Osteocyte (in vitro differentiated cells): ENCODE data around the gene MYO7B. TPM values are rescaled to one million over a fixed set of nuclear protein-coding genes. Genes with fewer than 3 reads are reported as not detected.

ENCODE experiments used
- DNase-seq: peaks from one replicate; pipeline ENCODE4 v3.0.0; 2021; ENCODE audit warnings: mixed read lengths; ENCODE audit not compliant: unreplicated experiment; ENCODE audit errors: extremely low spot score
- H3K27ac Mint-ChIP-seq: one replicate; pipeline ENCODE4 v1.8.0; 2021; ENCODE audit warnings: mild to moderate bottlenecking, mixed read lengths; ENCODE audit not compliant: unreplicated experiment
- H3K27me3 Mint-ChIP-seq: one replicate; pipeline ENCODE4 v1.8.0; 2021; ENCODE audit warnings: mixed read lengths; ENCODE audit not compliant: unreplicated experiment
- H3K36me3 Mint-ChIP-seq: one replicate; pipeline ENCODE4 v1.8.0; 2021; ENCODE audit warnings: mixed read lengths; ENCODE audit not compliant: unreplicated experiment
- H3K4me1 Mint-ChIP-seq: one replicate; pipeline ENCODE4 v1.8.0; 2021; ENCODE audit warnings: mixed read lengths; ENCODE audit not compliant: unreplicated experiment
- H3K4me3 Mint-ChIP-seq: one replicate; pipeline ENCODE4 v1.8.0; 2021; ENCODE audit warnings: mild to moderate bottlenecking, moderate library complexity, mixed read lengths; ENCODE audit not compliant: unreplicated experiment
- H3K9me3 Mint-ChIP-seq: one replicate; pipeline ENCODE4 v1.8.0; 2021; ENCODE audit warnings: mixed read lengths; ENCODE audit not compliant: unreplicated experiment
- CTCF ChIP-seq: fragments of 200-600 bp; sonication (generic); IDR thresholded peaks from 2 replicates; pipeline ENCODE4 v1.5.0; 2021; ENCODE audit warnings: antibody characterized with exemption, mild to moderate bottlenecking, moderate library complexity
- total RNA-seq: library from RNA; stranded (reverse); gene quantifications from 2 replicates; pipeline ENCODE4 v1.2.1, GENCODE V29; 2021

MYO7B gene
- total RNA-seq, 1 donor from 2014 or later, result not detected

GRCh38 chr2:127565261-127566138 lies 30.0 kb downstream of the MYO7B start:
- DNase-seq, result peak; percentile 78
- Mint-ChIP-seq H3K36me3 (peaks cover 2% of the 10 kb centered on the region), H3K4me1 (peaks cover 11% of the 10 kb centered on the region), H3K4me3 (no peak overlapping the region), H3K27ac (no peak overlapping the region), H3K9me3 (no peaks in the 10 kb centered on the region), H3K27me3 (peaks cover 4% of the 10 kb centered on the region)
- no peak for TF ChIP-seq CTCF

GRCh38 chr2:127566139-127566417 lies 30.6 kb downstream of the MYO7B start:
- no peak overlapping the region for H3K4me3 Mint-ChIP-seq
- H3K36me3 Mint-ChIP-seq, result peaks cover 2% of the 10 kb centered on the region

GRCh38 chr2:127566576-127566975 lies 31.1 kb downstream of the MYO7B start:
- Mint-ChIP-seq H3K36me3 (peaks cover 2% of the 10 kb centered on the region), H3K9me3 (no peaks in the 10 kb centered on the region), H3K4me1 (peaks cover 8% of the 10 kb centered on the region), H3K27me3 (peaks cover 4% of the 10 kb centered on the region), H3K27ac (no peak overlapping the region), H3K4me3 (no peak overlapping the region)
- TF ChIP-seq CTCF, result no peak
- DNase-seq, result peak; percentile 63

More at GRCh38 chr2:127566139-127566417, 30.6 kb downstream of the MYO7B start:
- Mint-ChIP-seq H3K9me3 (no peaks in the 10 kb centered on the region), H3K27me3 (peaks cover 4% of the 10 kb centered on the region), H3K27ac (no peak overlapping the region), H3K4me1 (peaks cover 8% of the 10 kb centered on the region)
- no peak for TF ChIP-seq CTCF
- peak; percentile 71 for DNase-seq

GRCh38 chr2:127567351-127567854 lies 31.9 kb downstream of the MYO7B start:
- no peak overlapping the region for H3K4me3 Mint-ChIP-seq
- no peaks in the 10 kb centered on the region for H3K9me3 Mint-ChIP-seq
- H3K4me1 Mint-ChIP-seq, result peaks cover 8% of the 10 kb centered on the region
- H3K27me3 Mint-ChIP-seq, result peaks cover 4% of the 10 kb centered on the region
- peak; percentile 48 for DNase-seq
- TF ChIP-seq CTCF, result no peak
- H3K36me3 Mint-ChIP-seq, result peaks cover 2% of the 10 kb centered on the region
- H3K27ac Mint-ChIP-seq, result no peak overlapping the region

- no peak for TF ChIP-seq CTCF
- H3K36me3 Mint-ChIP-seq, result no peaks in the 10 kb centered on the region
- peaks cover 4% of the 10 kb centered on the region for H3K27me3 Mint-ChIP-seq
- H3K4me3 Mint-ChIP-seq, result no peak overlapping the region
- H3K27ac Mint-ChIP-seq, result no peak overlapping the region
- peak; percentile 53 for DNase-seq
- peaks cover 8% of the 10 kb centered on the region for H3K4me1 Mint-ChIP-seq
- H3K9me3 Mint-ChIP-seq, result no peaks in the 10 kb centered on the region
Measured at GRCh38 chr2:127568128-127568527, 32.6 kb downstream of the MYO7B start.
